COLO668 (cell line): Measurements from ENCODE around the gene NEURL2.

ENCODE experiments used
- DNase-seq: peaks from one replicate; lab custom pipeline; 2025; ENCODE audit not compliant: unreplicated experiment; lab: John Stamatoyannopoulos, UW

Gene NEURL2

DNA sequence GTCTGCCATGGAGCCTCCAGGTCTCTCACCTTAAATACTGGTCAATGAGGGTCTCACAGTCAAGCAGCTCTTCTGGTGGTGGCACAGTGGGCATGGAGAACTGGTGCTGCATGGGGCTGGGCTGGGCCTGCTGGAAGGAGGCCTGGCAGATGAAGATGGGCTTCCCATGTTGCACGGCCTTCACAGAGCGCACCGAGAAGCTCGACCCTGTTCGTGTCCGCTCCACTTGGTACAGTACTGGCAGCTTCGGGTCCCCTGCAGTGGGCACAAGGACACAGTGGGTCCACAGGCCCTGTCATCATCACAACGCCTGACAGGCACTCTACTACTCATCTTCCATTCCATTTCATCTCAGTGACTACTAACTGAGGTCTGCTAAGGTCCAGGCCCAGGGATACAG lies 42.6 kb downstream of the NEURL2 start:
- no peak for DNase-seq

DNA sequence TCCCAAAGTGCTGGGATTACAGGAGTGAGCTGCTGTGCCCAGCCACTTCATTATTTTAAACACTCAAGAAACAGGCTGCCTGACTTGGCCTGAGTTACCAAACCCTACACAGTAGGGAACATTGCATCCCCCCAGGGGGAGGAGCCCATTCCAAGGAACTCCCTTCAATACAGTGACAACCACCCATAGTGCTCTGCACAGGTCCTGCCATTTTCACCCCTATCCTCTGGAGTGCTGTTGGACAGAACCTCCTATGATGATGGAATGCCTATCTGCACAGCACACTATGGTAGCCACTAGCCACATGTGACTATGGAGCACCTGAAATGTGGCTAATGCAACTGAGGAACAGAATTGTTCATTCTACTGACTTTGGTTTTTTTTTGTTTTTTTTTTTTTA lies 45.6 kb downstream of the NEURL2 start:
- no peak for DNase-seq

DNA sequence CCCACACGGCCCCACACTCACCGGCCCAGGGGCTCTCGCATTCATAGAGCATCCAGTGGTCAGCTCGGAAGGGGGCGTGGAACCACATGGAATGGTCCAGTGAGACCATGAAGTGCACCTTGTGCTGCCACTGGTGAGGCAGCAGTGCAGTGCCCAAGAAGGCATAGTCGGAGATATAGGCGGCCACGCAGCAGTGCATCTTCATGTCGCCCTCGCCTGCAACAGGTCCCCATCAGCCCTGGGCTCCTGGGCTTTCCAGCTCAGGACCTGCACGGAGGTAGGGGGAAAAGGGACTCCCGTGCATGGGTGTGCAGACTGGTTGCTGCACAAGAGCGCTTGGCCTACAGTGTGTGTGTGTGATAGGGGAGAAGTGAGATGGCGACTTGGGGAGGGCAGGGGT lies 47.5 kb downstream of the NEURL2 start:
- no peak for DNase-seq

DNA sequence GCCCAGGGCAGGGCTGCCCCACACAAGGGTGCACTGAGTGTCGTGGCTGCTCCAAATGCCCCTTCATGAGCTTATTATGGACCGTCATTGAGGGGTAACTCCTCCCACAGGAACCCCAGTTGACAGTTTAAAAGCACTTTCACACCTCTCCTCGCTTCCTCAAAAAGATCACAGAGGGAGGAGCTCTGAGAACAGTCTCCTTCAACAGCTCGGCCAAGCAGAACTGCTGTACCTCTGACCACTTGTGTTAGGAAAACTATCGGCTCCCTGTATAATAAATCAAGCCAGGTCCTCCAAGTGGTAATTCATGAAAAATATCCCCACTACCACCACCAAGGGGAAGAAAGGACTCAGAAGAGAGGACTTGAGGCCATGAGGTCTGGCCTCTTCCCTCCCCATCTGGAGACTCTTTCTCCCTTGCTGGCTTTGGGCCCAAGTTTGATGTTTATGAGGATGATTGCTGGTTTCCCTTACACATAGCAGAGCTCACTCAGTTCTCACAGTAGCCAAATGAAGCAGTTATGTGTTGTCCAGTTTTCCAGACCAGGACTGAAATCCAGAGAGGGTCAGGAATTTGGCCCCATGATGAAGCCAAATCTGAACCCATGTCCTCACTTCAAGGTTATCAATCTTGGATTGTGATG lies 48.7 kb downstream of the NEURL2 start:
- DNase-seq: no peak

DNA sequence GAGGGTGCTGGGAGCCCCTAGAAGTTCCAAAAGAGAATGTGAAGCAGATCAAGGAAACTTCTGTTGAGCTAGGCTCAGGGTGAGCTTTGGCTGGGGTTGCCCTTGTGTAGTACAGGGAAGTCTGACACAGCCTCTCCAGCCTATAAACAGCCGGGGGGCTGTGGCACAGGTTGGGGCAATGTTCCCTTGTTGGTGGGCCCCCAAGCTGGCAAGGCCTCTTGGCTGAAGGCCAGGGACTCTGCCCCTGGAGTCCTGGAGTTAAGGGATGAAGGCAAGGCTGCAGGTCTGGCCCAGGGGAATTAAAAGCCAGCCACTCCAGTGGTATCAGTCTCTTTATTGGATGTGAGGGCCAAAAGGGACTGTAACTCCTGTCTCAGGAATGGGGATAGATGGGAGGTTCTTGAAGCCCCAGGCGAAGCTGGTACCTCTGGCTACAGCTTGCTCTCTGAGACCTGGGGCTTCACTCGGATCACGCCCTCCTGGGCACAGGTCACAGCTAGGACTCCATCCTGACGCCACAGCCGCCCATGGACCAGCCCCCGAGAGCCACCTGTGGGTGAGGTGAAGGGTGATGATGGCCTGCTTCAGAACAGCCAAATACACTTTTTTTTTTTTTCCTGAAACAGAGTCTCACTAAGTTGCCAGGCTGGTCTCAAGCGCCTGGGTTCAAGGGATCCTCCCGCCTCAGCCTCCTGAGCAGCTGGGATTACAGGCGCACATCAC lies 49.4 kb downstream of the NEURL2 start:
- no peak for DNase-seq

DNA sequence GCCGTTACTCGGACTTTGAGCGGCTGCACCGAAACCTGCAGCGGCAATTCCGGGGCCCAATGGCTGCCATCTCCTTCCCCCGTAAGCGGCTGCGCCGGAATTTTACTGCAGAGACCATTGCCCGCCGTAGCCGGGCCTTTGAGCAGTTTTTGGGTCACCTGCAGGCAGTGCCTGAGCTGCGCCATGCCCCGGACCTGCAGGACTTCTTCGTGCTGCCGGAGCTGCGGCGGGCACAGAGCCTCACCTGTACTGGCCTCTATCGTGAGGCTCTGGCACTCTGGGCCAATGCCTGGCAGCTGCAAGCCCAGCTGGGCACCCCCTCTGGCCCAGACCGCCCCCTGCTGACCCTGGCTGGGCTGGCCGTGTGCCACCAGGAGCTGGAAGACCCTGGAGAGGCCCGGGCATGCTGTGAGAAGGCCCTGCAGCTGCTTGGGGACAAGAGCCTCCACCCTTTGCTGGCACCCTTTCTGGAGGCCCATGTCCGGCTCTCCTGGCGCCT lies 50.3 kb downstream of the NEURL2 start:
- no peak for DNase-seq
